H9 (cell line): ENCODE measurements around the gene AKAP5. TPM values are rescaled to one million over a fixed set of nuclear protein-coding genes. Genes with fewer than 3 reads are reported as not detected.
A peak's percentile ranks its signal among the peaks of the same experiment; 100 is the strongest.

Source experiments
- DNase-seq: peaks from one replicate; pipeline ENCODE4 v3.0.0-alpha.2; 2017
- H2AFZ ChIP-seq: one replicate; pipeline ENCODE4 v1.6.1; 2013; ENCODE audit warnings: mild to moderate bottlenecking, low read length, control low read depth, moderate library complexity
- H2AK5ac ChIP-seq: 2 replicates; pipeline ENCODE4 v1.6.1; 2013; ENCODE audit warnings: low read length, control low read depth, mixed read lengths; ENCODE audit not compliant: insufficient read length
- H2BK120ac ChIP-seq: one replicate; pipeline ENCODE4 v1.6.1; 2013; ENCODE audit warnings: low read depth, mild to moderate bottlenecking, low read length, control low read depth, inconsistent platforms; ENCODE audit not compliant: poor library complexity, severe bottlenecking
- H2BK12ac ChIP-seq: 2 replicates; pipeline ENCODE4 v1.6.1; 2013; ENCODE audit warnings: low read length, control low read depth, mixed read lengths, low read depth; ENCODE audit not compliant: insufficient read length
- H2BK15ac ChIP-seq: 2 replicates; pipeline ENCODE4 v1.6.1; 2013; ENCODE audit warnings: low read depth, low read length, control low read depth
- H2BK20ac ChIP-seq: one replicate; pipeline ENCODE4 v1.6.1; 2013; ENCODE audit warnings: low read depth, mild to moderate bottlenecking, low read length, control low read depth, inconsistent platforms; ENCODE audit not compliant: poor library complexity, severe bottlenecking
- H2BK5ac ChIP-seq: 2 replicates; pipeline ENCODE4 v1.6.1; 2013; ENCODE audit warnings: low read length, control low read depth, mixed read lengths; ENCODE audit not compliant: insufficient read length
- H3K14ac ChIP-seq: 2 replicates; pipeline ENCODE4 v1.6.1; 2013; ENCODE audit warnings: low read length, control low read depth; ENCODE audit not compliant: insufficient read depth
- H3K18ac ChIP-seq: 2 replicates; pipeline ENCODE4 v1.6.1; 2013; ENCODE audit warnings: low read depth, mild to moderate bottlenecking, mixed read lengths, low read length, control low read depth; ENCODE audit not compliant: insufficient read length
- H3K23ac ChIP-seq: 2 replicates; pipeline ENCODE4 v1.6.1; 2013; ENCODE audit warnings: low read length, control low read depth, mixed read lengths, low read depth; ENCODE audit not compliant: insufficient read length
- H3K23me2 ChIP-seq: 2 replicates; pipeline ENCODE4 v1.6.1; 2013; ENCODE audit warnings: low read depth, mild to moderate bottlenecking, mixed read lengths, low read length, control low read depth; ENCODE audit not compliant: insufficient read length, poor library complexity, severe bottlenecking
- H3K27ac ChIP-seq: 2 replicates; pipeline ENCODE4 v1.5.1; 2013; ENCODE audit warnings: low read length, control low read depth, mixed read lengths, low read depth; ENCODE audit not compliant: insufficient read length
- H3K27me3 ChIP-seq: 2 replicates; pipeline ENCODE4 v1.6.1; 2013; ENCODE audit warnings: low read length, control low read depth, inconsistent platforms; ENCODE audit not compliant: insufficient read depth
- H3K4ac ChIP-seq: 2 replicates; pipeline ENCODE4 v1.6.1; 2013; ENCODE audit warnings: low read depth, mild to moderate bottlenecking, control low read depth, inconsistent platforms, low read length, moderate library complexity
- H3K4me1 ChIP-seq: 2 replicates; pipeline ENCODE4 v1.6.1; 2013; ENCODE audit warnings: low read length, control low read depth, inconsistent platforms; ENCODE audit not compliant: insufficient read depth
- H3K4me2 ChIP-seq: 2 replicates; pipeline ENCODE4 v1.6.1; 2013; ENCODE audit warnings: low read length, control low read depth, mixed read lengths; ENCODE audit not compliant: insufficient read length, insufficient read depth
- H3K56ac ChIP-seq: 2 replicates; pipeline ENCODE4 v1.6.1; 2013; ENCODE audit warnings: low read depth, mild to moderate bottlenecking, mixed read lengths, low read length, control low read depth; ENCODE audit not compliant: insufficient read length
- H3K79me1 ChIP-seq: 2 replicates; pipeline ENCODE4 v1.6.1; 2013; ENCODE audit warnings: low read depth, mild to moderate bottlenecking, moderate library complexity, low read length, control low read depth, inconsistent platforms; ENCODE audit not compliant: insufficient read depth, poor library complexity, severe bottlenecking
- H3K79me2 ChIP-seq: 2 replicates; pipeline ENCODE4 v1.6.1; 2013; ENCODE audit warnings: low read length, control low read depth, inconsistent platforms; ENCODE audit not compliant: insufficient read depth
- H3K9ac ChIP-seq: 2 replicates; pipeline ENCODE4 v1.6.1; 2013; ENCODE audit warnings: low read length, control low read depth, mixed read lengths; ENCODE audit not compliant: insufficient read length; ENCODE audit errors: extremely low read depth
- H3K9me3 ChIP-seq: one replicate; pipeline ENCODE4 v1.6.1; 2013; ENCODE audit warnings: low read depth, low read length, inconsistent platforms; ENCODE audit not compliant: control insufficient read depth
- H3T11ph ChIP-seq: one replicate; pipeline ENCODE4 v1.6.1; 2013; ENCODE audit warnings: mild to moderate bottlenecking, low read length, control low read depth, inconsistent platforms
- H4K20me1 ChIP-seq: one replicate; pipeline ENCODE4 v1.6.1; 2013; ENCODE audit not compliant: control insufficient read depth, insufficient read length, insufficient read depth
- H4K5ac ChIP-seq: 2 replicates; pipeline ENCODE4 v1.6.1; 2013; ENCODE audit warnings: low read depth, mild to moderate bottlenecking, mixed read lengths, low read length, control low read depth; ENCODE audit not compliant: insufficient read length
- H4K8ac ChIP-seq: replicated peaks from 2 replicates; pipeline ENCODE4 v1.6.1; 2013; ENCODE audit warnings: low read length, control low read depth, mixed read lengths, low read depth; ENCODE audit not compliant: insufficient read length
- H4K91ac ChIP-seq: 2 replicates; pipeline ENCODE4 v1.6.1; 2013; ENCODE audit warnings: low read depth, mild to moderate bottlenecking, moderate library complexity, mixed read lengths, low read length, control low read depth; ENCODE audit not compliant: insufficient read length
- H3K27ac Mint-ChIP-seq, 3 experiments: 2 replicates in 2 of 3; 3 replicates in 1 of 3; pipeline ENCODE4 v1.8.0; 2020 to 2021; ENCODE audit warnings: mixed read lengths in 3 of 3, mild to moderate bottlenecking in 1 of 3, moderate library complexity in 1 of 3
- H3K27me3 Mint-ChIP-seq: 2 replicates; pipeline ENCODE4 v1.8.0; 2021; ENCODE audit warnings: low read depth, mild to moderate bottlenecking, moderate library complexity, mixed read lengths
- H3K36me3 Mint-ChIP-seq, 3 experiments: 2 replicates in 2 of 3; 3 replicates in 1 of 3; pipeline ENCODE4 v1.8.0; 2020 to 2021; ENCODE audit warnings: low read depth in 3 of 3, mixed read lengths in 3 of 3; ENCODE audit not compliant: insufficient read depth in 1 of 3
- H3K4me1 Mint-ChIP-seq, 2 experiments: 2 replicates each; pipeline ENCODE4 v1.8.0; 2020; ENCODE audit warnings: mixed read lengths in 2 of 2
- H3K4me3 Mint-ChIP-seq, 2 experiments: 2 replicates in 1 of 2; 3 replicates in 1 of 2; pipeline ENCODE4 v1.8.0; 2020 to 2021; ENCODE audit warnings: mild to moderate bottlenecking in 2 of 2, mixed read lengths in 2 of 2, moderate library complexity in 1 of 2
- H3K9me3 Mint-ChIP-seq, 2 experiments: 2 replicates in 1 of 2; 3 replicates in 1 of 2; pipeline ENCODE4 v1.8.0; 2020; ENCODE audit warnings: mild to moderate bottlenecking in 2 of 2, mixed read lengths in 2 of 2, moderate library complexity in 1 of 2
- CTCF ChIP-seq: fragments of 200-600 bp; sonication (generic); conservative IDR thresholded peaks from 3 replicates; pipeline ENCODE4 v1.8.0; 2021; ENCODE audit warnings: antibody characterized with exemption, mild to moderate bottlenecking
- WGBS: extraction: QIAGEN DNeasy Blood & Tissue Kit; methylation state at CpG from one replicate; pipeline ENCODE4 v1.1.7; 2013; ENCODE audit warnings: missing lambda C conversion rate, low lambda C conversion rate, mixed read lengths; ENCODE audit not compliant: insufficient read length; ENCODE audit errors: extremely low coverage; 5-methylcytosine and 5-hydroxymethylcytosine counted together
- total RNA-seq: library from RNA; stranded (reverse); gene quantifications from 2 replicates; pipeline ENCODE4 v1.2.1, GENCODE V29; 2021

AKAP5 gene
- total RNA-seq, 1 experiment from 2014 or later = 2.5 TPM

- Histone ChIP-seq H3K27me3 (no peaks in the 10 kb centered on the region), H2BK12ac (no peak overlapping the region), H3K23me2 (no peaks in the 10 kb centered on the region), H3K4me1 (no peaks in the 10 kb centered on the region), H2AK5ac (no peak overlapping the region), H2AFZ (no peak overlapping the region), H3K9me3 (no peaks in the 10 kb centered on the region), H3K23ac (no peak overlapping the region), H3K14ac (no peak overlapping the region), H3K79me2 (no peaks in the 10 kb centered on the region), H4K8ac (no peak overlapping the region), H3T11ph (no peak overlapping the region), H2BK5ac (no peak overlapping the region), H3K4me2 (no peak overlapping the region), H3K79me1 (no peaks in the 10 kb centered on the region), H3K56ac (no peak overlapping the region), H3K27ac (no peak overlapping the region), H3K4ac (no peak overlapping the region), H2BK20ac (no peak overlapping the region), H4K5ac (no peak overlapping the region), H4K91ac (no peak overlapping the region), H3K9ac (no peak overlapping the region), H3K18ac (no peak overlapping the region), H4K20me1 (no peaks in the 10 kb centered on the region), H2BK15ac (no peak overlapping the region), H2BK120ac (no peak overlapping the region)
- Mint-ChIP-seq H3K4me1 (no peaks in the 10 kb centered on the region), H3K27me3 (no peaks in the 10 kb centered on the region), H3K27ac (peak overlapping the region in 1 of 3 experiments; percentile 32; a peak in 2 of 7 replicates), H3K4me3 (no peak overlapping the region), H3K9me3 (no peaks in the 10 kb centered on the region), H3K36me3 (peaks cover 27 to 79% (median 53%) of the 10 kb centered on the region in 3 experiments; a peak in 6 of 7 replicates)
- no peak for DNase-seq
- WGBS = no CpG with 5 or more reads among the region's 5 CpGs
- no peak for TF ChIP-seq CTCF
Observed at GRCh38 chr14:64447876-64448670, 17.2 kb upstream of the AKAP5 start.
